Adrenal gland (tissue), 5 donors: ENCODE results near the gene INTS1.

Experiments
- POLR2A ChIP-seq, 2 donors: fragments of 450-650 bp; IDR thresholded peaks; one replicate each; pipeline ENCODE4 v1.6.1; 2017; ENCODE audit warnings: antibody characterized with exemption in 2 of 2, mild to moderate bottlenecking in 2 of 2, moderate library complexity in 1 of 2
- TF ChIP-seq, protein P1 (sequence below), 6 experiments: fragments of 450-650 bp in 4 of 6; fragments of 200-600 bp in 2 of 6; sonication (generic) in 1 of 6; IDR thresholded peaks; 1 replicate in 5 of 6; 2 replicates in 1 of 6; pipeline versions ENCODE4 v1.5.1 to v1.8.0; 2016 to 2021; ENCODE audit warnings: antibody characterized with exemption in 6 of 6, mild to moderate bottlenecking in 2 of 6, moderate library complexity in 1 of 6
- donor health status: DM: no; HTN: no; CAD: no.

DNA sequence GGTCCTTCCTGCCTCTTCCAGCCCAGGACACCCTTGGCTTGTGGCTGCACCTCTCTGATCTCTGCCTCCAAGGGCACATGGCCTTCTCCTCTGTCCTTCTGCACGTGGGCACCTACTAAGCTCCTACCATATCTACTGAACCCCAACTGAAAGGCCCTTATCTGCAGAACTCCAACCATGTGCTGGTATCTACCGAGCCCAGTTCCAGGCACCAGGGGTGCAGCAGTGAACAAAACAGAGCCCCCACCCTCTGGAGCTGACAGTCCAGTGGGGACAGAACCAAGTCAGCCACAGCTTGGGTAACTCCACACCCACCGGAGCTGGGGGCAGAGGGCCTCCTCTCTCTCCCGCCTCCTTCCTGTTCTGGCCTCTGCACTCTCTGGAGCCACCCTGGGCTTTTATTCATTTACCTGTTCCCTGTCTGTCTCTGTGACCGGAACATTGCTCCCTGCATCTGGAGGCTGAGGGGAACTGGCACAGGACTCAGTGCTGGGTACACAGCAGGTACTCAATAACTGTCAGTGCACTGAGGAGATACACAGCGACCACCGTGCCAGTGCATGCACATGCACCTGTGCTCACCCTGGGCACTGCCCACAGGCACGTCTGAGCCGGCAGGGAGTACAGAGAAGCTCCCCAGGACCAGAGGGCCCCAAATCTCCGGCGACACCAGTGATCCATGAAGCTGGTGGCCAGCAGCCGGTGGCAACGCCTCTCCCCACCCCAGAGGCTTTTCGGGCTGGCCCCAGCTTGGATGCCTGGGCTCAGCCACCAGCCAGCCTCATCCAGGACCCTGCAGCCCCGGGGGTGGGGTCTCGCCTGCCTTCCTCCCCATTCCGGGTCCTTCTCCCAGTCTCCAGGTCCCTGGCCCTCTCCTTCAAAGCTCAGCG lies 46.9 kb downstream of the INTS1 start:
- TF ChIP-seq, protein P1, sequence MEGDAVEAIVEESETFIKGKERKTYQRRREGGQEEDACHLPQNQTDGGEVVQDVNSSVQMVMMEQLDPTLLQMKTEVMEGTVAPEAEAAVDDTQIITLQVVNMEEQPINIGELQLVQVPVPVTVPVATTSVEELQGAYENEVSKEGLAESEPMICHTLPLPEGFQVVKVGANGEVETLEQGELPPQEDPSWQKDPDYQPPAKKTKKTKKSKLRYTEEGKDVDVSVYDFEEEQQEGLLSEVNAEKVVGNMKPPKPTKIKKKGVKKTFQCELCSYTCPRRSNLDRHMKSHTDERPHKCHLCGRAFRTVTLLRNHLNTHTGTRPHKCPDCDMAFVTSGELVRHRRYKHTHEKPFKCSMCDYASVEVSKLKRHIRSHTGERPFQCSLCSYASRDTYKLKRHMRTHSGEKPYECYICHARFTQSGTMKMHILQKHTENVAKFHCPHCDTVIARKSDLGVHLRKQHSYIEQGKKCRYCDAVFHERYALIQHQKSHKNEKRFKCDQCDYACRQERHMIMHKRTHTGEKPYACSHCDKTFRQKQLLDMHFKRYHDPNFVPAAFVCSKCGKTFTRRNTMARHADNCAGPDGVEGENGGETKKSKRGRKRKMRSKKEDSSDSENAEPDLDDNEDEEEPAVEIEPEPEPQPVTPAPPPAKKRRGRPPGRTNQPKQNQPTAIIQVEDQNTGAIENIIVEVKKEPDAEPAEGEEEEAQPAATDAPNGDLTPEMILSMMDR (IDR thresholded peaks at IDR 0.05), result no peak
- no peak for TF ChIP-seq POLR2A (IDR thresholded peaks at IDR 0.05)
